Measurements from ENCODE around the gene GPHN.

Gene GPHN

GRCh38 chr14:66638689-66639088, 130.7 kb downstream of the GPHN start:
- H3K4me3 ChIP-seq (ENCODE audit: low read depth, low read length): no peak overlapping the region
- TF ChIP-seq CTCF (IDR thresholded peaks at IDR 0.05; ENCODE audit: low read depth, low read length): no peak
- DNase-seq (ENCODE audit: low read depth): no peak

GRCh38 chr14:66641861-66642635, 134.1 kb downstream of the GPHN start:
- H3K4me3 ChIP-seq (ENCODE audit: low read depth, low read length): no peak overlapping the region
- DNase-seq (ENCODE audit: low read depth): no peak
- TF ChIP-seq MAX (IDR thresholded peaks at IDR 0.05; ENCODE audit: low read depth, low read length) (no peak), POLR2A (IDR thresholded peaks at IDR 0.05; ENCODE audit: extremely low read depth, insufficient read length) (no peak), MYC (IDR thresholded peaks at IDR 0.05; ENCODE audit: low read depth, low read length) (no peak), CTCF (IDR thresholded peaks at IDR 0.05; ENCODE audit: low read depth, low read length) (no peak)

GRCh38 chr14:66643344-66643743, 135.4 kb downstream of the GPHN start:
- DNase-seq (ENCODE audit: low read depth): no peak
- TF ChIP-seq CTCF (IDR thresholded peaks at IDR 0.05; ENCODE audit: low read depth, low read length) (no peak), MYC (IDR thresholded peaks at IDR 0.05; ENCODE audit: low read depth, low read length) (no peak), MAX (IDR thresholded peaks at IDR 0.05; ENCODE audit: low read depth, low read length) (no peak), POLR2A (IDR thresholded peaks at IDR 0.05; ENCODE audit: extremely low read depth, insufficient read length) (no peak)
- no peak overlapping the region for H3K4me3 ChIP-seq (ENCODE audit: low read depth, low read length)

- no peak for DNase-seq (ENCODE audit: low read depth)
Measured at GRCh38 chr14:66645716-66646115, 137.8 kb downstream of the GPHN start.

GRCh38 chr14:66649498-66649897, 141.6 kb downstream of the GPHN start:
- TF ChIP-seq MAX (IDR thresholded peaks at IDR 0.05; ENCODE audit: low read depth, low read length) (no peak), POLR2A (IDR thresholded peaks at IDR 0.05; ENCODE audit: extremely low read depth, insufficient read length) (no peak), CTCF (IDR thresholded peaks at IDR 0.05; ENCODE audit: low read depth, low read length) (no peak), MYC (IDR thresholded peaks at IDR 0.05; ENCODE audit: low read depth, low read length) (no peak)
- DNase-seq (ENCODE audit: low read depth): no peak
- H3K4me3 ChIP-seq (ENCODE audit: low read depth, low read length): no peak overlapping the region

More at GRCh38 chr14:66645716-66646115, 137.8 kb downstream of the GPHN start:
- no peak overlapping the region for H3K4me3 ChIP-seq (ENCODE audit: low read depth, low read length)
- TF ChIP-seq MAX (IDR thresholded peaks at IDR 0.05; ENCODE audit: low read depth, low read length) (no peak), POLR2A (IDR thresholded peaks at IDR 0.05; ENCODE audit: extremely low read depth, insufficient read length) (no peak), MYC (IDR thresholded peaks at IDR 0.05; ENCODE audit: low read depth, low read length) (no peak), CTCF (IDR thresholded peaks at IDR 0.05; ENCODE audit: low read depth, low read length) (no peak)
